HG02840 (cell line): ENCODE measurements around the gene FZD8.

ENCODE experiments used
- ATAC-seq: cut with Tn5 transposase; IDR thresholded peaks from one replicate; pipeline ENCODE4 v1.9.1; 2021; ENCODE audit warnings: mild to moderate bottlenecking, moderate library complexity, moderate number of reproducible peaks; ENCODE audit not compliant: unreplicated experiment, low FRiP score

The FZD8 gene

GRCh38 chr10:35607475-35608327 is 34.4 kb downstream of the FZD8 start:
- no peak for ATAC-seq

GRCh38 chr10:35606430-35606829 is 35.7 kb downstream of the FZD8 start:
- ATAC-seq = no peak

- ATAC-seq = no peak
Observed at GRCh38 chr10:35605191-35605590, 36.9 kb downstream of the FZD8 start, which contains the start of gene GJD4. Gene GJD4, plus strand, starts transcription at chr10:35605341. Its CDS starts 227 bp downstream, at chr10:35605568.

GRCh38 chr10:35600193-35600592 is 41.9 kb downstream of the FZD8 start:
- no peak for ATAC-seq

GRCh38 chr10:35598379-35598778 is 43.7 kb downstream of the FZD8 start:
- no peak for ATAC-seq

- no peak for ATAC-seq
Observed at GRCh38 chr10:35595106-35595505, 47.0 kb downstream of the FZD8 start.

GRCh38 chr10:35594115-35595079 is 47.7 kb downstream of the FZD8 start:
- no peak for ATAC-seq

- ATAC-seq = no peak
Observed at GRCh38 chr10:35592441-35592840, 49.7 kb downstream of the FZD8 start.

- ATAC-seq = no peak
Observed at GRCh38 chr10:35588836-35589235, 53.3 kb downstream of the FZD8 start.
